ENCODE data around the gene C12orf60.
A peak's percentile ranks its signal among the peaks of the same experiment; 100 is the strongest.

The C12orf60 gene

DNA sequence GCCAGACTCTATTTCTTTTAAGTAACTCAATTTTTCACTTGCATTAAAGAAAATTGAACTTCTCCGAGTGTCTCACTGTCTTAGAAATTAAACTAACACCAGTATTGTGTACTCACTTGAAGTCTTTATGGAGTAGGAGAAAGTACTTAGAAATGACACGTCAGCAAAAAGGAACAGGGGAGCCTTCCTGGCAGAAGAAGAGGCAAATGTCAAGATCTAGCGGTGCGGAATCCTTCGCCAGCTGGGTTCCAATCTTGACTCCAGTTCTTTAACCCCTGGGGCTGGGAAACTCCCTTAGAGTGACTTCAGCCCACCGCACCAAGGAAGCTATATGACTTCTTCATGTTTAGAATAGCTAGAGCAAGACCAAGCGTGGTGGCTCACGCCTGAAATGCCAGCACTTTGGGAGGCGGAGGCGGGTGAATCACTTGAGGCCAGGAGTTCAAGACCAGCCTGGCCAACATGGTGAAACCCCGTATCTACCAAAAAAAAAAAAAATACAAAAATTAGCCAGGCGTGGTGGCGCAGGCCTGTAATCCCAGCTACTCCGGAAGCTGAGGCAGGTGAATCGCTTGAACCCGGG lies 34.6 kb upstream of the C12orf60 start:
- TF ChIP-seq, protein P1, sequence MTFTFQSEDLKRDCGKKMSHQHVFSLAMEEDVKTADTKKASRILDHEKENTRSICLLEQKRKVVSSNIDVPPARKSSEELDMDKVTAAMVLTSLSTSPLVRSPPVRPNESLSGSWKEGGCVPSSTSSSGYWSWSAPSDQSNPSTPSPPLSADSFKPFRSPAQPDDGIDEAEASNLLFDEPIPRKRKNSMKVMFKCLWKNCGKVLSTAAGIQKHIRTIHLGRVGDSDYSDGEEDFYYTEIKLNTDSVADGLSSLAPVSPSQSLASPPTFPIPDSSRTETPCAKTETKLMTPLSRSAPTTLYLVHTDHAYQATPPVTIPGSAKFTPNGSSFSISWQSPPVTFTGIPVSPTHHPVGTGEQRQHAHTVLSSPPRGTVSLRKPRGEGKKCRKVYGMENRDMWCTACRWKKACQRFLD (tag by site-specific recombination; IDR thresholded peaks at IDR 0.05), result no peak
- TF ChIP-seq PRDM1 (tag by site-specific recombination; IDR thresholded peaks at IDR 0.05) (peak; percentile 74), ZBTB8A (tag by site-specific recombination; IDR thresholded peaks at IDR 0.05) (0 out of 2 replicates have a peak, but pooled peaks have one; percentile 6)
- CTCF ChIA-PET, result interaction anchor here (0.6 to 1.9 kb wide), 11 partner anchors 14 to 814 kb away, joined by 3 to 5 read pairs (median 3); partner anchors contain the start of genes C12orf60 and WBP11
- Histone ChIP-seq H3K27ac (ENCODE audit: extremely low read depth, low read depth, low read length) (no peak overlapping the region), H3K4me3 (ENCODE audit: low read depth, low read length) (peak overlapping the region; percentile 76), H3K9me3 (ENCODE audit: control insufficient read depth, insufficient read depth, low read depth, low read length) (no peaks in the 10 kb centered on the region; the same call in 1 of the 2 replicates), H3K4me1 (ENCODE audit: control insufficient read depth, insufficient read depth, low read length) (peaks cover 5% of the 10 kb centered on the region; the same call in 1 of the 2 replicates), H3K36me3 (ENCODE audit: control insufficient read depth in 2 of 2, insufficient read depth in 1 of 2, low read length in 2 of 2) (peaks cover 0 to under 1% of the 10 kb centered on the region in 2 experiments; a peak in 1 of 3 replicates)
- POLR2A ChIA-PET, result interaction anchor here (0.7 to 2.9 kb wide), 2 partner anchors 32 to 34 kb away, joined by 3 to 32 read pairs; partner anchors contain the start of genes C12orf60 and WBP11

DNA sequence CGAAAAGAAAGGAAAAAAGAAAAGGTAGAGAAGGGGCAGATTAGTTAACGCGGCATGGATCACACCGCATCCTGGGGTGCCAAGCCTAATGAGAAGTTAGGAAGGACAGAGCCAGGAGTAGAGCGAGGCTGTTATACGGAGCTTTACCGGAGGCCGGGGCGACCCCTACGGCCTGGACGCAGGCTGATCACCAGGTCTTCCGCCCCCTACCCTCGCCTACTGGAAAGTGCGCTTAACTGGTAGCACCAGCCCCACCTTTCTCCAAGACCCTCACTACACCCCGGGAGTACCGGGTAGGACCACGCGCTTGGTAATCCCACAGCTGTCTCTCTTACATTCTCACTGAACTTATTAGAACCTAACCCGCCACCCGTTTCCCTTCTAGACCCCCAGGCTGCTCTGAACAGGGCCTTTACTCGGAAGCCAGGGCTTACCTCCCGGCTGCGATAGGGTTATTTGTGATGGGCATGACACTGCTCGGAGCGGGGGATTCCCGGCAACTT lies 34.0 kb upstream of the C12orf60 start:
- no peaks in the 10 kb centered on the region for H3K36me3 ChIP-seq (ENCODE audit: control insufficient read depth in 2 of 2, insufficient read depth in 1 of 2, low read length in 2 of 2)
- H3K9me3 ChIP-seq (ENCODE audit: control insufficient read depth, insufficient read depth, low read depth, low read length), result no peaks in the 10 kb centered on the region; the same call in 1 of the 2 replicates
- H3K4me3 ChIP-seq (ENCODE audit: low read depth, low read length), result peak overlapping the region; percentile 76
- H3K4me1 ChIP-seq (ENCODE audit: control insufficient read depth, insufficient read depth, low read length), result peaks cover 5% of the 10 kb centered on the region; the same call in 1 of the 2 replicates
- H3K27ac ChIP-seq (ENCODE audit: extremely low read depth, low read depth, low read length), result peak overlapping the region; percentile 76; the same call in 1 of the 2 replicates
- ChIA-PET POLR2A (interaction anchor here (0.7 to 2.9 kb wide), 3 partner anchors 12 to 33 kb away, joined by 3 to 32 read pairs (median 6); partner anchors contain the start of genes C12orf60 and WBP11), CTCF (interaction anchor here (0.6 to 1.9 kb wide), 15 partner anchors 9 to 814 kb away, joined by 3 to 6 read pairs (median 3); partner anchors contain the start of genes C12orf60 and WBP11)
- TF ChIP-seq, protein P2, sequence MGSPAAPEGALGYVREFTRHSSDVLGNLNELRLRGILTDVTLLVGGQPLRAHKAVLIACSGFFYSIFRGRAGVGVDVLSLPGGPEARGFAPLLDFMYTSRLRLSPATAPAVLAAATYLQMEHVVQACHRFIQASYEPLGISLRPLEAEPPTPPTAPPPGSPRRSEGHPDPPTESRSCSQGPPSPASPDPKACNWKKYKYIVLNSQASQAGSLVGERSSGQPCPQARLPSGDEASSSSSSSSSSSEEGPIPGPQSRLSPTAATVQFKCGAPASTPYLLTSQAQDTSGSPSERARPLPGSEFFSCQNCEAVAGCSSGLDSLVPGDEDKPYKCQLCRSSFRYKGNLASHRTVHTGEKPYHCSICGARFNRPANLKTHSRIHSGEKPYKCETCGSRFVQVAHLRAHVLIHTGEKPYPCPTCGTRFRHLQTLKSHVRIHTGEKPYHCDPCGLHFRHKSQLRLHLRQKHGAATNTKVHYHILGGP (tag by site-specific recombination; IDR thresholded peaks at IDR 0.05), result no peak
- TF ChIP-seq ZBTB48 (tag by site-specific recombination; IDR thresholded peaks at IDR 0.05), result 0 out of 2 replicates have a peak, but pooled peaks have one; percentile 1

DNA sequence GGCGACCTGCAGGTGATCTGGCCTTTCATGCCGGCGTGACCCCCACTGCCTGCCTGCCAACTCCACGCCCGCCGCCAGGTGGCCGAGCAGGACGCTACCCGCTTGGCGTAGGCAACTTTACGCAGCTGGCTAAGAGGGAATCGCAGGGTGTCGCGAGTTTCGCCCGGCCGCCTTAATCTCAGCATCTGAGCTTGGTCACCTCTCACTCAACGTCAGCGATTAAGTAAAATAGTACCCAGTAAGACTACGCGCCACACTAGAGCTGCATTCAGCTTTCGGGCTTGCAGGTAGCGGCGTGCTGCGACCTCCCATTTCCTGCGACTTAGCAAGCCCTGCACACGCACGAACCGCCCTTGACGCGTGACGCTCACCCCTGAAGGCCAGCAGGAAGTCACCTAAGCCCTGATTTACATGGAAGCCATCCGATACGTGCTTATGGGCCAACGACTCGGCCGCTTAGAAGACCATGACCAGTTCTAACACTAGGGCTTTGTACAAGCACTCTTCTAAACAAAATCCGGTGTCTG lies 33.4 kb upstream of the C12orf60 start:
- Histone ChIP-seq H3K4me1 (ENCODE audit: control insufficient read depth, insufficient read depth, low read length) (peaks cover 5% of the 10 kb centered on the region; the same call in 1 of the 2 replicates), H3K4me3 (ENCODE audit: low read depth, low read length) (peak overlapping the region; percentile 76), H3K36me3 (ENCODE audit: control insufficient read depth in 2 of 2, insufficient read depth in 1 of 2, low read length in 2 of 2) (no peaks in the 10 kb centered on the region), H3K9me3 (ENCODE audit: control insufficient read depth, insufficient read depth, low read depth, low read length) (no peaks in the 10 kb centered on the region; the same call in 1 of the 2 replicates), H3K27ac (ENCODE audit: extremely low read depth, low read depth, low read length) (peak overlapping the region; percentile 76)
- CTCF ChIA-PET, result interaction anchor here (0.5 to 1.9 kb wide), 12 partner anchors 9 to 453 kb away, joined by 3 to 6 read pairs (median 3); partner anchors contain the start of genes C12orf60 and WBP11
- POLR2A ChIA-PET, result interaction anchor here (0.5 to 2.9 kb wide), 6 partner anchors 11 to 226 kb away, joined by 3 to 32 read pairs (median 6); partner anchors contain the start of genes C12orf60 and WBP11
- TF ChIP-seq ZNF830 (tag by site-specific recombination; IDR thresholded peaks at IDR 0.05; ENCODE audit: low read depth) (no peak), SP3 (tag by site-specific recombination; IDR thresholded peaks at IDR 0.05) (0 out of 2 replicates have a peak, but pooled peaks have one; percentile 18), ZNF239 (tag by site-specific recombination; IDR thresholded peaks at IDR 0.05) (no peak), GLIS1 (tag by site-specific recombination; IDR thresholded peaks at IDR 0.05) (0 out of 2 replicates have a peak, but pooled peaks have one; percentile 15), ZNF121 (tag by site-specific recombination; IDR thresholded peaks at IDR 0.05) (no peak), ZBTB1 (tag by site-specific recombination; IDR thresholded peaks at IDR 0.05) (no peak), ZNF132 (tag by site-specific recombination; IDR thresholded peaks at IDR 0.05; ENCODE audit: borderline replicate concordance) (no peak), MZF1 (tag by site-specific recombination; IDR thresholded peaks at IDR 0.05; ENCODE audit: borderline replicate concordance) (no peak), REPIN1 (tag by site-specific recombination; IDR thresholded peaks at IDR 0.05; ENCODE audit: low read depth) (no peak), ZNF223 (tag by site-specific recombination; IDR thresholded peaks at IDR 0.05) (no peak)
- TF ChIP-seq, protein P3, sequence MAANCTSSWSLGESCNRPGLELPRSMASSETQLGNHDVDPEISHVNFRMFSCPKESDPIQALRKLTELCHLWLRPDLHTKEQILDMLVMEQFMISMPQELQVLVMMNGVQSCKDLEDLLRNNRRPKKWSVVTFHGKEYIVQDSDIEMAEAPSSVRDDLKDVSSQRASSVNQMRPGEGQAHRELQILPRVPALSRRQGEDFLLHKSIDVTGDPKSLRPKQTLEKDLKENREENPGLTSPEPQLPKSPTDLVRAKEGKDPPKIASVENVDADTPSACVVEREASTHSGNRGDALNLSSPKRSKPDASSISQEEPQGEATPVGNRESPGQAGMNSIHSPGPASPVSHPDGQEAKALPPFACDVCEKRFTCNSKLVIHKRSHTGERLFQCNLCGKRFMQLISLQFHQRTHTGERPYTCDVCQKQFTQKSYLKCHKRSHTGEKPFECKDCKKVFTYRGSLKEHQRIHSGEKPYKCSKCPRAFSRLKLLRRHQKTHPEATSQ (tag by site-specific recombination; IDR thresholded peaks at IDR 0.05), result no peak; the same call in 1 of the 2 replicates
- TF ChIP-seq, protein P4, sequence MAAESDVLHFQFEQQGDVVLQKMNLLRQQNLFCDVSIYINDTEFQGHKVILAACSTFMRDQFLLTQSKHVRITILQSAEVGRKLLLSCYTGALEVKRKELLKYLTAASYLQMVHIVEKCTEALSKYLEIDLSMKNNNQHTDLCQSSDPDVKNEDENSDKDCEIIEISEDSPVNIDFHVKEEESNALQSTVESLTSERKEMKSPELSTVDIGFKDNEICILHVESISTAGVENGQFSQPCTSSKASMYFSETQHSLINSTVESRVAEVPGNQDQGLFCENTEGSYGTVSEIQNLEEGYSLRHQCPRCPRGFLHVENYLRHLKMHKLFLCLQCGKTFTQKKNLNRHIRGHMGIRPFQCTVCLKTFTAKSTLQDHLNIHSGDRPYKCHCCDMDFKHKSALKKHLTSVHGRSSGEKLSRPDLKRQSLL (tag by site-specific recombination; IDR thresholded peaks at IDR 0.05), result no peak
- TF ChIP-seq, protein P5, sequence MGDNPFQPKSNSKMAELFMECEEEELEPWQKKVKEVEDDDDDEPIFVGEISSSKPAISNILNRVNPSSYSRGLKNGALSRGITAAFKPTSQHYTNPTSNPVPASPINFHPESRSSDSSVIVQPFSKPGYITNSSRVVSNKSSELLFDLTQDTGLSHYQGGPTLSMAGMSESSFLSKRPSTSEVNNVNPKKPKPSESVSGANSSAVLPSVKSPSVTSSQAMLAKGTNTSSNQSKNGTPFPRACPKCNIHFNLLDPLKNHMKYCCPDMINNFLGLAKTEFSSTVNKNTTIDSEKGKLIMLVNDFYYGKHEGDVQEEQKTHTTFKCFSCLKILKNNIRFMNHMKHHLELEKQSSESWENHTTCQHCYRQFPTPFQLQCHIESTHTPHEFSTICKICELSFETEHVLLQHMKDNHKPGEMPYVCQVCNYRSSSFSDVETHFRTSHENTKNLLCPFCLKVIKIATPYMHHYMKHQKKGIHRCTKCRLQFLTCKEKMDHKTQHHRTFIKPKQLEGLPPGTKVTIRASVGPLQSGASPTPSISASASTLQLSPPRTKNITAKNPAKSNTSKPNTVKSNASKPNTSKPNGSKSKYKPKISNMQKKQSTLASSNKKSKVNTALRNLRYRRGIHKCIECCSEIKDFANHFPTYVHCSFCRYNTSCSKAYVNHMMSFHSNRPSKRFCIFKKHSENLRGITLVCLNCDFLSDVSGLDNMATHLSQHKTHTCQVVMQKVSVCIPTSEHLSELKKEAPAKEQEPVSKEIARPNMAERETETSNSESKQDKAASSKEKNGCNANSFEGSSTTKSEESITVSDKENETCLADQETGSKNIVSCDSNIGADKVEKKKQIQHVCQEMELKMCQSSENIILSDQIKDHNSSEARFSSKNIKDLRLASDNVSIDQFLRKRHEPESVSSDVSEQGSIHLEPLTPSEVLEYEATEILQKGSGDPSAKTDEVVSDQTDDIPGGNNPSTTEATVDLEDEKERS (tag by site-specific recombination; IDR thresholded peaks at IDR 0.05), result no peak
